TTC549 (cell line): Measurements from ENCODE around the gene MYEOV.

Experiments used
- FAIRE-seq: peaks from 2 replicates; lab custom pipeline; 2012; peaks lifted over from hg19 to GRCh38; lab: Jason Lieb, UNC

The MYEOV gene

GRCh38 chr11:69319255-69320106, 25.5 kb downstream of the MYEOV start:
- no peak for FAIRE-seq

DNA sequence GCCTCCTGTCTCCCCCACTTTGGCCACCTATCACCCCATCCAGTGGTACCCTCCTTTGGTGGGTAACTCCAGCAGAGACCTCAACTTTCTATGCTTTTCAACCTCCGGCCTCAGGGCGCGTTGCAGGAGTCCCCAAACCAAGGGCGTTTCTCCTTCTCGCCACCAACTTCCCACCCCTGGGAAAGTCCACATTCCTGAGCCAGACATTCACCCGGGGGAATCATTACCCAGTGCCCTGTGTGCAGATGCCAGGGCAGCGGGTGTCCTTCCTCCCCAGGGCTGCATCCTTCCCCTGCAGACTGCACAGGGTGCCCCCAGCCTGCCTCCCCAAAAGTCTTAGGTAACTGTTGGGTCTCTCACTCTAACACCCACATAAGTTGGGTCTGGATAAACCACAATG, 26.4 kb downstream of the MYEOV start:
- FAIRE-seq: no peak

GRCh38 chr11:69320756-69321741, 27.1 kb downstream of the MYEOV start:
- FAIRE-seq: no peak

DNA sequence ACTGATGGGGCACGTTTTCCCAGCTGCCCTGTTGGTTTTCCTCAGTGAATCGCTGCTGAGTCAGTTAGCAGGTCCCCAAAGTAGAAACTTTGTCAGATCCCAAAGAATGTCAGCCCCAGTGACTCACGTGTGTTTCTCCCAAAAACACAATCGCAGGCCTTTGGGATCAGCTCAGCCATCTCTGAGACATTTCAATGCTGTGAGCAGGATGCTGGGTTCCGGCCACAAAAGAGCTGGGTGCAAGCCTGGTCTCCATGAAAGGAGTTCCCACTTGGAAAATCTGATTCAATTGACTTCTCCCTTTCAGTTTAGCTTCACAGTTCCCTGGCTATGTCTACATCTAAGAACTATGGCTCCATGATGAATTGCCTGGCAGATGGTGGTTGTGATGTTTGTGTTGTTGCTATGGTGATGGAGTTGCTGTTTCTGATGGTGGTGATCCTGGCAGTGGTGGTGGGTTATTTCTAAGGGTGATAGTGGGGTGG, 28.0 kb downstream of the MYEOV start:
- no peak for FAIRE-seq

DNA sequence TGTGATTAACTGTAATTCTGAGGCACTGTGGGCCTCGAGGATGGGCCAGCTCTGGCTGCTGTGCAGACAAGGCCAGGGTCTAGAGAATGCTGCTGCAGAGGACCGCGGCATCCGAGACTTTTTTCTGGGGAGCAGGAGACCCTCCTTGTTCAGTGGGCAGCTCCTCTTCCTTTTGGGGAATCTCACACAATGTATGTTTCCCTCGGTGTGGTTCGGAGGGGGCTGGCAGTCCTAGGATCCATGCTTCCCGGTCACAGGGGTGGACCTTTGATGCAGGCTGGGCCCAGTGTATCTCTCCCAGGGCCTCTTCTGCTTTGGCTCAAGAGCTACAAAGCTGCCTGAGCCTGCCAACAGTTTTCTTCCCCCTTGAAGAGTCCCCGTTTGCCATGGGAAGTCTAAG, 31.5 kb downstream of the MYEOV start:
- no peak for FAIRE-seq

DNA sequence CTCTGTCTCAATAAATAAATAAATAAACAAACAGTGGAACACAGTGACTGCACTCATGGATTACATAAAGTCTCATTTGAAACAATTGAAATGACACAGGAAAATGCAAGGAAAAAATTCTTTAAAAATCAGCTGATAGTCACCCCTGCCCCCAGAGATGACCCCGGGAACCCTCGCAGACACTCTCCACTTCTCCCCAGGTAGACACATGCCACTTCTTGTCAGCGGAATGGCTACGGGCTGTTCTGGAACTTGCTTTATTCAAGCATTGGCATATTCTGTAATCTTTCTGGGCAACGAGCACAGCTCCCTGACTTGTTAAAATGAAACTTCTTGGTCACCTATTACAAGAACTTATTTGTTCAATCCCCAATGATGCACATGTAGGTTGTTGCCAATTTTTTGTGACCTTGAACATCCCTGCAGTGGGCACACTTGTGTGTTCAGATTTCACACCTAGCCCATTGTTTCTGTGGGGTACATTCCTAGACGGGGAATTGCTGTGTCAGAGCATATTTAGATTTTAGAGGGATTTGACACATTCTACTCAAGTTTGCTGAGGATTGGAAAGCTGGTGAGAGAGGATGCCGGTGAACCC, 32.8 kb downstream of the MYEOV start:
- no peak for FAIRE-seq

- no peak for FAIRE-seq
These were observed 33.8 kb downstream of the MYEOV start for GRCh38 chr11:69327741-69328191.

GRCh38 chr11:69328231-69328630, 34.3 kb downstream of the MYEOV start:
- FAIRE-seq: no peak

- FAIRE-seq: no peak
These were observed 35.6 kb downstream of the MYEOV start for GRCh38 chr11:69329581-69329980.

GRCh38 chr11:69330330-69330729, 36.4 kb downstream of the MYEOV start:
- no peak for FAIRE-seq

- FAIRE-seq: no peak
These were observed 39.3 kb downstream of the MYEOV start for GRCh38 chr11:69333149-69333710.

GRCh38 chr11:69333879-69334278, 39.9 kb downstream of the MYEOV start:
- no peak for FAIRE-seq

GRCh38 chr11:69335007-69335780, 41.2 kb downstream of the MYEOV start:
- no peak for FAIRE-seq

GRCh38 chr11:69335781-69336405, 41.9 kb downstream of the MYEOV start:
- FAIRE-seq: no peak

GRCh38 chr11:69337211-69337721, 43.3 kb downstream of the MYEOV start:
- no peak for FAIRE-seq

GRCh38 chr11:69339041-69339733, 45.2 kb downstream of the MYEOV start:
- FAIRE-seq: no peak

GRCh38 chr11:69339983-69340565, 46.1 kb downstream of the MYEOV start:
- FAIRE-seq: no peak

DNA sequence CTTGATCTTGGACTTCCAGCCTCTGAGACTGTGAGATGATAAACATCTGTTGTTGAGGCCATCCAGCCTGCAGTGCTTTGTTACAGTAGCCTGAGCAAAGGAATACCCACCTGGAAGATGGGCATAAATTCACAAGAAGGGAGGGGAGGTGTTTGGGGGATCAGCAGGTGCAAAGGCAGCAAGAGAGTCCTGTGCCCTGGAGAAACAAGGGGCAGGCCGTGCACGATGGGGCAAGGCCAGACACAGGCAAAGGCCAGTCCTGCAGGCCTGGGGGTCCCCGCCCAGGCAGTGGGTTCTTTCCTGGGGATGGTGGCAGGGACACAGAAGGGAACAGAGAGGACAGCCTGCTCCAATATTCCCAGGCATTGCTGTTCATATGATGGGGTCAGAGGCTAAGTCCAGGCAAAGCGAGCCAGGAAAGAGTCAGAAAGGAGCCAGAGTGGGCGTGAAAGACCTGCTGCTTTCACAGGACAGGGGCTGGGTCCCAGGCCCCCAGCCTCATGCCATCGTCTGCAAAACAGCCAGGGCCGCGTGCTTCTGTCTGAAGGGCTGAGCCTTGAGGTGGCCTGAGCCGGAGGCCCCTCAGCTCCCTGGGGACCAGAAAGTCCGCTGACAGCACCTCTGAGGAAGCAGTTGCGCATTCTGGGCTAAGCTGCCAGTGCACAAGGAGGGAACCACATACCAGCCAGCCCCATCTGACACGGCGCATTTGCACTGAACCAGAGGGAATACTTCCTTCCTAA, 48.8 kb downstream of the MYEOV start:
- FAIRE-seq: no peak
